ENCODE results near the gene ROBO1.

The ROBO1 gene

GRCh38 chr3:78860567-78860966 is 907.2 kb downstream of the ROBO1 start:
- no peak for DNase-seq

DNA sequence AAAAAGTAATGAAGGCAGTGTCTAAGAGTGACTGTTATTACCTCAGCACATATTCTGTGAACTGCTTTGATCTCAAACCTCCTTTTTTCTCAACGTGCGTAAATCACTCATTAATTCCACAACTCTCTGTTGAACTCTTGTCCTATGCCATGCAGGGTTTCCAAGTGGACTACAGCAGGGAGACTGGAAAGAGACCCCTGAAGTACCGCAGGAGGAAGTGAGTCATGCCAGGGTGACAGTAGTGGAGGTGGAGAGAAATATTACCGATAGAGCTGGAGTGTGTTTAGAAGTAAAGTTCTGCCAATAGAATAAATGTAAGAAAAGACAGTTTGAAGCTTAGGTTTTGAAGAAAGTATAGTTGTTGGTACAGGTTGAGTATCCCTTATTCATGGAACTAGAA is 908.9 kb downstream of the ROBO1 start:
- DNase-seq, result no peak

GRCh38 chr3:78858174-78858573 is 909.6 kb downstream of the ROBO1 start:
- DNase-seq, result no peak

GRCh38 chr3:78857494-78858111 is 910.2 kb downstream of the ROBO1 start:
- no peak for DNase-seq

DNA sequence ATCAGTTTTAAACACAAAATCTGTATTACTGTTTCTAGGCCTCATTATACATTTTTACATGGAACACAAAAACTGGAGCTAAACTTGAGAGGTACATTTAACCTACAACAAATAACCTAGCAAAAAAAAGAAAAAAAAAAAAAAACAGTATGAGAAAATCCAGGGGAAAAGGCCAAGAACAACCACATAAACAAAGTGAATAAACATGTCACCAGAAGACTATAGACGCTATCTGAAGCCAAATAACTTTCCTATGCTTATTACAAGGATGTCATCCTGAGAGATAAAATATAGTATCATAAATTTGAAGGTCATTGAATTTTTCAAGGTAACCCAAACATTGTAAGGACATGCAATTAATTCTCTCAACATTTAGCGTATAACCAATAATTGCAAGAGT is 911.6 kb downstream of the ROBO1 start:
- no peak for DNase-seq

- DNase-seq, result no peak
Observed at GRCh38 chr3:78855190-78855589, 912.6 kb downstream of the ROBO1 start.

DNA sequence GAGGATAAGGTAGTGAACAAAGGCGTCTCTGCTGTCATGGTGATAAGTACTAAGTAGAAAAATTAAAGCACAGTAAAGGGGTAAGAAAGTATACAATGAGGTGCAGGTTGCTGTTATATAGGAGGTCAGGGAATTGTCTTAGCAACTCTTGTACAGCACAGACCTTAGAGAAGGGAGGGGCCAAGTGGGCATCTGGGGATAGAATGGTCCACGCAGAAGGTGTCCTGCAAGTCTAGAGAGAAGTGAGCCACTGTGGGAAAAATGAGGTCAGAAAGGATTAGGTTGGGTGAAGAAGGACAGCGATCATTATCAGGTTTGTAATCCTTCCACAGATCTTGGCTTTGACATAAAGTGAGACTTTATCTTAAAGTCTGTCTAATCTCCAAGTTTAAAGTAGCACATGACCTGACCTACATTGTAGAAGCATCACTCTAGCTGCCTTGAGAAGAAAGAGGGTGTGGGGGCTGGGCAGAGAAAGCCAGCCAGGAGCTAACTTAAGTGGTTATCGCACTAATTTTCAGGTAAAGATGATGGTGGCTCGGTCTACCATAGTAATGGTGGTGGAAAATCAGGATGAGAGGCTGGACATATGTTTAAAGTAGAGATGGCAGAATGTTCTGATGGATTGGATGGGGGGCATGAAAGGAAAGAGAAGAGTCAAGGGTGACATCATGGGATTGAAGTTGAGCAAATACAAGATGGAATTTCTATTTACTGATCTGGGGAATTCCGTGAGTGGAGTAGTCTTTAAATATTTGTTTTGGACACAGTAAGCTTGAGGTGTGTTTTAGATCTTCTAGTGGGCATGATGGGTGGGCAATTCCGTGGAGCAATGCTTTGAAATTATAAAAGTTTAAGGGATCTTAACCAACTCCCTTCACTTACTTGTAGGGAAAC is 919.2 kb downstream of the ROBO1 start:
- no peak for DNase-seq

DNA sequence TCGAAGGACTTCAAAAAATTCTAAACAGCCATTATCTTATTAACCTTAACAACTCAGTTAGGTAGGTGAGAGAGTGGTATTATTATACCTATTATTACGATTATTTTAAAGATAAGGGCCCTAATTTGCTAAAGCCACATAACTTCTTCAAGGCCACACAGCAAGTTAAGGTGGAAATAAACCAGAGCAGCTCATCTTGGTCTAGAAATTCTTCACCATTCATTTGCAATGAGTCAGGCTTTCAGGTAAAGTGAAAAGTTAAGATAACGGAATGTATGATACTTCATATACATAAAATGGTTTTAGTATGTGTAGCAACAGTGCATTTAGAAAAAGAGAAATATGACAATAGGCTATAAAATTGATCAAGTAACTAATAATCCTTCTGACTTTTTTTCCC is 920.2 kb downstream of the ROBO1 start:
- no peak for DNase-seq

- no peak for DNase-seq
Observed at GRCh38 chr3:78847203-78847602, 920.6 kb downstream of the ROBO1 start.

DNA sequence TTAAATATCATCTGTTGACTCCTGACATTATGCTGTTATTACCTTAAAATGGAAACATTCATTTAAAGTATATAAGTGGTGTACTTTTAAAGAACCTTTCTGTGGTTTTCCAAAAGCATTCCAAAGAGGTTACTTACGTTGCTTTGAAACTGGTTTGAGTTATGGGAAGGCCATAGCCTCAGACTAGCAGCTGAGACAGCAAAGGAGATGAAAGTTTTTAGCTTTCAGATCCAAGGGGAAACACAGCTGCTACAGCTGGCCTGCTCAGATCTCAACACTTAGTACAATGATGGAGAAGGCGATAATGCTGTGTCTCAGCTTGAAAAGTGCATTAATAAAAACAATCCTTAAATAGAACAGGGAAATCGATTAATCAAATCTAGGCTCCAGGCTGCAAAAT is 921.1 kb downstream of the ROBO1 start:
- no peak for DNase-seq

- no peak for DNase-seq
Observed at GRCh38 chr3:78845605-78846004, 922.2 kb downstream of the ROBO1 start.

DNA sequence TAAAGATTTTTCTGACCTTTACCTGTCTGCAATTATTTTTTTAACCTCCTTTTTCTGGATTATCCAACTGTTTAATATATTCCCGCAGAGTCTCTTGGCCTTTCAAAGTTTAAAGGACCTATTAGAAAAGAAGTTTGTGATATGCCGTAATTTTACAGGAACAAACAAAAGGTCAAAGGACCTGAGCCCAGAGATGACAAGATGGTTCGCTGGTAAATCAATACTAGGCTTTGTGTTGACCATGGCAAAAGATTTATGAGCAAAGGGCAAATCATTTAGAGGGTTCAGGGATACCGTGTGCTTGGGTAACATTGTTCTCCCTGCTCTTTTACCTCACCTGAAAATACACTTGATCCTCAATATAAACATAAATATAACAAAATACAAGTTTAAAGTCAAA is 923.5 kb downstream of the ROBO1 start:
- DNase-seq, result no peak

DNA sequence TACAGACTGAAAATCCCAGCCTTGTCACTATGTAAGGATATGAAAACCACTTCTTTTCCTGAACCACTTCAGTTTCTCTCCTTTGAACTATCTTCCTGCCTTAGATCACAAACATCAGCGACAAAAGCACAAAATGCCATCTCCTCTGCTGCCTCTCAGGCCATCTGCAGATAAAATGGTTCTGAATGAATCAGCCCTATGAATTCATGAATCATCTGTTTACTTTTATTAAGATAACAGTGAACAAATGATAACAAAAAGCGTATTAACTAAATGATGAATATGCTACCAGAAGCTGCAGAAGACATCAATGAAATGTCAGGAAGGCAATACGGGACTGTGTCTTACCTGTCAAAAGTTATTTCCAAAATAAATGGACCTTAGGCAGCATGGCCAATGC is 928.1 kb downstream of the ROBO1 start:
- DNase-seq, result no peak

- DNase-seq, result no peak
Observed at GRCh38 chr3:78838362-78838761, 929.4 kb downstream of the ROBO1 start.

GRCh38 chr3:78834910-78835309 is 932.9 kb downstream of the ROBO1 start:
- DNase-seq, result no peak

DNA sequence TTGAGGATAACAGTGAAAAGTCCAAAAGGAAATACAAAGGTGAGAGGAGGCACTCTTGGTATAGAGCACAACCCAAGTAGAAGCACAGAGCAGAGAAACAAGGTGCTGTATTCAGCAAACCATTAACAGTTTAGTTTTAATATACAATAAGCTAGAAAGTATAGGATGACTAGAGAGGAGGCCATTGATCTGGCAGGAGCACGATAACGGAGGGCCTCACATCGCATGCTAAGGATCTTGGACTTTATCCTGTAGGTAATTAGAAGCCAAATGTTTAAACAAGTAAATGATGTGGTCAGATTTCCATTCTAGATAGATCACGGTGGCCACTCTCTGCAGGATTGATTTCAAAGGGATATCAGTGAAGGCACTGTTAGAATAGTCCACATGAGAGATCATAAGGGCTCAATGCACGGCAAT is 935.0 kb downstream of the ROBO1 start:
- no peak for DNase-seq

DNA sequence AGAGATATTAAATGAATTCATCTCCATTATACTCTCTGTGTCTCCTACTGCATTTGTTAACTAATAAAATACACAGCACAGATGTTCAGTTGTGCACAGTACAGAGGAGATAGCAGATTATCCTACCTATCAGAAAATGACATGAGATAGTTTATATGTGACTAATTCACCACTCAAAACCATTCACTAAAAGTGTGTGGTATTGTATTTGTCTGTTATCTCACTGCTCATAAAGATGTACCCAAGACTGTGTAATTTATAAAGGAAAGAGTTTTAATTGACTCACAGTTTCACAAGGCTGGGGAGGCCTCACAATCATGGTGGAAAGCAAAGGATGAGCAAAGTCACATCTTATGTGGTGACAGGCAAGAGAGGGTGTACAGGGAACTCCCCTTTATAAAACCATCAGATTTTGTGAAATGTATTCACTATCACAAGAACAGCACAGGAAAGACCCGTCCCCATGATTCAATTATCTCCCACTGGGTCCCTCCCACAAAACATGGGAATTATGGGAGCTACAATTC is 936.3 kb downstream of the ROBO1 start:
- no peak for DNase-seq

DNA sequence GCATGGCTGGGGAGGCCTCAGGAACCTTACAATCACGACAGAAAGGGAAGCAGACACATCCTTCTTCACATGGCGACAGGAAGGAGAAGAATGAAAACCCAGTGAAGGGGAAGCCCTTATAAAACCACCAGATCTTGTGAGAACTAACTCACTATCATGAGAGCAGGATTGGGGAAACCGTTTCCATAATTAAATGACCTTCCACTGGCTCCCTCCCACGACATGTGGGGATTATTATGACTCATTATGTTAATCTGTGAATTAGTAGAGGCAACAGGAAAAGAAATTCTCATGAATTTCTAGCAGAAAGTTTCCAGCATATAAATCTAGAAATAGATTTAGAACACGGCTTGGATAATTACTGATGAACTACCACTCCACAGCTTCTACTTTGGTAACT is 937.3 kb downstream of the ROBO1 start:
- DNase-seq, result no peak

GRCh38 chr3:78827618-78828017 is 940.2 kb downstream of the ROBO1 start:
- DNase-seq, result no peak

GRCh38 chr3:78825858-78826215 is 942.0 kb downstream of the ROBO1 start:
- DNase-seq, result no peak

GRCh38 chr3:78825118-78825857 is 942.5 kb downstream of the ROBO1 start:
- no peak for DNase-seq

- no peak for DNase-seq
Observed at GRCh38 chr3:78823859-78824258, 943.9 kb downstream of the ROBO1 start.

GRCh38 chr3:78823434-78823833 is 944.4 kb downstream of the ROBO1 start:
- DNase-seq, result no peak

DNA sequence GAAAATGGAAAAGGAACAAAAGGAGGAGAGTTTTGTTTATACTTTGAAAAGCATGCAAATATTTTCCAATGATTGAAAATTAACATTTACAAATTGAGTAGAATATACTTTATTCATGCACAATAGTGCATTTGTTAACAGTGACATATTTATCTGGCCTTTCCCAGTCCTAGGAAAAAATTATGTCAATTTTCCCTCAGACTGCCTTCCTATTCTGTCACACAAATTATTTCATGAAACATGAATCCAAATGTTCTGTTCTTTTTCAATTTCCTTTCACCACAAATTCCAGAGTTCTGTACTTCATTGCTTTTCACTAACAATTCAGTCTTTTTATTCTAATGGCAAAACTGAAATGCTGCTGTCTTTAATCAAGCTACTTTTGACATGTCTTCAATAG is 945.1 kb downstream of the ROBO1 start:
- no peak for DNase-seq
